Embryonic facial prominence (tissue), 1 donor: ENCODE data around the gene FAM76A.
"Not testable (repeated sequence)": the region's sequence is repeated elsewhere in the genome, so short reads cannot be mapped to it uniquely, and the experiment has no call there.

Experiments
- DNase-seq: peaks from one replicate; pipeline ENCODE4 v3.0.0-alpha.2; 2016; ENCODE audit errors: extremely low spot score

FAM76A gene

GRCh38 chr1:27724961-27725373, 794 bp upstream of the FAM76A start:
- DNase-seq = no peak

DNA sequence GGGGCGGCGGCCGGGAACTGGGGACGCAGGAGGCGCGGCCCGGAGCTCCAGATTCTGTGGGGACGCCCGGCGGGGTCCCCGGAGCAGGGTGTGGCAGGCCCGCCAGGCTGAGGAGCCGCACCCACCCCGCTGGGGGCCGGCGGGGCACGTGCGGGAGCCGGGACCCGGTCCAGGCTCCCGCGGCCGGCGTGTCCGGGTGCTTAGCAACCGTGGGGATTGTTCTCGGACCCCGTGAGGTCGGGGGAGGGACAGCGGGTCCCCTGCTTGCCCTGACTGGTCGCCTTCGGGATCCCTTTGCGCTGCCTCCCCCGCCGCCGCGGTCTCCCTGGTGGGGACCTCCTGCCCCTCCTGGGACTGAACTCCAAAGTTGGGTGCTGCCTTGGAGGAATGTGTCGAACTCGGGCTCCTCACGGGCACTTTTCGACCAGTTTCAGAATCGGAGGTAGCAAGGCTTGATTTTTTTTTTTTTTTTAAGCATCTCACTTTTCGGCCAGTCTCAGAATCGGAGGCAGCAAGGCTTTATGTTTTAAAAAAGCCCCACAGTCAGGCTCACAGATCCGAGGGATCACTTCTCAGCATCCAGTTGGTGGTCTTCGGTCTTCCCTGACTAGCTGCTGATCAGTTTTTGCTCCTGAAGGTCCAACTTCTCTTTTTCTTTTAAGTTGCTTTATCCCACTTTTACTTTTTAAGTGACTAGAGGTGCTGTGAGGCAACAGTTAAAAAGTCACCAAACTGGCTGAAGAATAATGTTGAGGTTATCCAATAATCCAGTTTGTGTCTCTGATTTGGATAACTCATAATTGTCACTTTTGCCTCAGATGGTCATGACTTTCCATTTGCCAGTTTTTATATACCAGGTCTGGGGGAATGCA, 648 bp downstream of the FAM76A start:
- no peak for DNase-seq

DNA sequence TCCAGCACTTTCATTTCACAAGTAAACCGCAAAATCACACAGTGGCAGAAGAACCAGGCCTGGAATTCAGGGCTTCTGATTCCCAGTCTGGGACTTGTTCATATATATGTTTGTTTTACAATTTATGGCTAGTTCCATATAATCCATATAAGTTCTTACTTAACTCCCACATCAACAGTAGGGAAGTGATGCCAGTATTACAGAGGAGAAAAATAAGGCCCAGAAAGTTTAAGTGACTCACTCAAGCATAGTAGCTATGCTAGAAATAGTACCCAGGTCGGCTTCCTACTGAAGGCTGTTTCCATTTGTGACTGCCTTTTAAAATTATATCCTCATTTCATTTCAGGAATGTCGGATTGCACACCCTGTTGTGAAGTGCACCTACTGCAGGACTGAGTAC, 1.4 kb downstream of the FAM76A start:
- DNase-seq = no peak

DNA sequence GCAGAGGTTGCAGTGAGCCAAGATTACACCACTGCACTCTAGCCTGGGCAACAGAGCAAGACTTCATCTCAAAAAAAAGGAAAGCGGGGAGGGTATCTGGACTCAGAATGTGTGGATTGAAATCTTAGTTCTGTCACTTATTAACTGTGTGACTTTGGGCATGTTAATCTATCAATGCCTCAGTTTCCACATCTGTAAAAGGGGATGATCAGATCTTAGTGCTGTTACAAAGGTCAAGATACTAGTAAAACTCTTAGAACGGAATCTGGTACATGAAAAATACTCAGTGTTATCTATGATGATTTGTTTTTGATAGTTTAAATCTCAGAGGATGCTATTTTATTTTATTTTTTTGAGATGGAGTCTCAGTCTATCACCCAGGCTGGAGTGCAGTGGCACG, 10.5 kb downstream of the FAM76A start:
- no peak for DNase-seq

DNA sequence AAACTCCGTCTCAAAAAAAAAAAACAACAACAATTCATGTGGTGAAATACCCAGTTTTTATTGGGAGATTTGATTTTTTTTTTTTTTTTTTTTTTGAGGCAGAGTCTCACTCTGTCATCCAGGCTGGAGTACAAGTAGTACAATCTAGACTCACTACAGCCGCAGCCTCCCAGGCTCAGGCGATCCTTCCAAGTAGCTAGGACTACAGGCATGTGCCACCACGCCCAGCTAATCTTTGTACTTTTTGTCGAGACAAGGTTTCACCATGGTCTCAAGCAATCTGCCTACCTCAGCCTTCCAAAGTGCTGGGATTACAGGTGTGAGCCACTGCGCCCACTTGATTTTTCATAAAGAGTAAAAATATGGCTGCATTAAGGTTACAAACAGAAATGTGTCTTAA, 15.4 kb downstream of the FAM76A start:
- no peak for DNase-seq

DNA sequence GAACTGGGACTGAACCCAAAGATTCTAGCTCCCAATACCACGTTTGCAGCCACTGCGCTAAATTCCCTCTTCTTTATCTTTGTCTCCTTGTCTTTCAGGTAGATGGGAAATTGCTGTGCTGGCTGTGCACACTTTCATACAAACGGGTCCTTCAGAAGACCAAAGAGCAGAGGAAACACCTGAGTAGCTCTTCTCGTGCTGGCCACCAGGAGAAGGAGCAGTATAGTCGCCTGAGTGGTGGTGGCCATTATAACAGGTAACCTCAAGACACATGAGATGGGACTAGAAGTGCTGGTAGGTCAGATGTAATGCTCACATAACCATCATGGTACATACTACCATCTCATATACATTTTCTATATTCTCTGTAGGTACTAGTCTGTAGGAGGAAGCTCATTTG, 18.8 kb downstream of the FAM76A start:
- DNase-seq = no peak

- DNase-seq = no peak
These were observed 19.7 kb downstream of the FAM76A start for GRCh38 chr1:27745466-27745865.

DNA sequence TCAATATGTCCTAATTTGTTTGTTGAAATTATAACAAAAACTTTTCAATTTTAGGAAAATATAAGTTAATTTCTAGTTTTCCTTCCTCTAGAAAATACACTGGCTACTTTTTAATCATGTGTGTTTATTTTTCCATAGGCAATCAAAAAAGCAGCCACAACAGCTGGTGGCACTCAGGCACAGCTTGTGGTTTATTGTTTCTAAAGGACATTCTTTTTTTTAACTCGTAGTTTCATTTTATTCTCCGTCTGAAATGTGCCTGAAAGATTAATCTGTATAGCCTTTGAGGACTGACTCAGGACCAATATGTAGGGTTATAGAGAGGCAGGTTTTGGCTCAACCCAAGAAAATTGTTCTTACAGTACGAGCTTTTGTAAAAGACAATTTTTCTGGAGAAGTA, 26.6 kb downstream of the FAM76A start:
- no peak for DNase-seq

DNA sequence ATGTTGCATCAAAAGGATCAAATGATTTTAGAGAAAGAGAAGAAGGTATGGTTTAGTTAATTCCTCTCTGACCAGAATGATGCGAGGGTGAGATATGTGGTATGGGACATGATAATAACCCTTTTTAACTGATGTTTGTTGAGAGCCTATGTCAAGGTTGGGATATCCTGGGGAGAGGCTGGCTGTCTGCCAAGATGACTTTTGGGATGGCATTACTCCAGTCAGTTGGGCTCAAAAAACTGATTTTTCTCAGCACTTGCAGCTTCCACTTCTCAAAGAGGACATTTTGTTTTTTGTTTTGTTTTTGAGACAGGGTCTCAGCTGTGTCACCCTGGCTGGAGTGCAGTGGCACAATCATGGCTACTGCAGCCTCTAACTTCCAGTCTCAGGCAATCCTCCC, 29.5 kb downstream of the FAM76A start:
- no peak for DNase-seq

DNA sequence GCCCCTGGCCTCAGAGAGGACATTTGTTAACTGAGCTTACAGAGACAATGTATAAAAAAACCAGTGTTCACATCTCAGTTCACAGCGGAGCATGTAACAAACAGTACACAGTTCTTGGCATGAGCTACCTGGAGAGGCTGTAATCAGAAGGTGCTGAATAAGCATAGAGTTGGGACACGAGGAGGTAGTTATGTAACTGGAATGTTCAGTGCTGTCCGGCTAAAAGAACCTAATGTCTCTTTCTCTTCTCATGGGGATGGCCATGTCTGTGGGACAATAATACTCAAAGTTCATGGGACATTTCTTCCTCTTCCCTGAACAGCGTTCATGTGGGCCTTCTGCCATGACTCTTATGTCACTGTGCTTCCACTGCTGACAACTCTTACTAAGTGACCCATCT, 30.1 kb downstream of the FAM76A start:
- no peak for DNase-seq

- no peak for DNase-seq
These were observed 33.5 kb downstream of the FAM76A start for GRCh38 chr1:27759236-27759635.

GRCh38 chr1:27760426-27760825, 34.7 kb downstream of the FAM76A start:
- no peak for DNase-seq

GRCh38 chr1:27762033-27762432, 36.3 kb downstream of the FAM76A start:
- DNase-seq = no peak

GRCh38 chr1:27763358-27763757, 37.6 kb downstream of the FAM76A start:
- DNase-seq = no peak

- no peak for DNase-seq
These were observed 44.6 kb downstream of the FAM76A start for GRCh38 chr1:27770293-27770830.

DNA sequence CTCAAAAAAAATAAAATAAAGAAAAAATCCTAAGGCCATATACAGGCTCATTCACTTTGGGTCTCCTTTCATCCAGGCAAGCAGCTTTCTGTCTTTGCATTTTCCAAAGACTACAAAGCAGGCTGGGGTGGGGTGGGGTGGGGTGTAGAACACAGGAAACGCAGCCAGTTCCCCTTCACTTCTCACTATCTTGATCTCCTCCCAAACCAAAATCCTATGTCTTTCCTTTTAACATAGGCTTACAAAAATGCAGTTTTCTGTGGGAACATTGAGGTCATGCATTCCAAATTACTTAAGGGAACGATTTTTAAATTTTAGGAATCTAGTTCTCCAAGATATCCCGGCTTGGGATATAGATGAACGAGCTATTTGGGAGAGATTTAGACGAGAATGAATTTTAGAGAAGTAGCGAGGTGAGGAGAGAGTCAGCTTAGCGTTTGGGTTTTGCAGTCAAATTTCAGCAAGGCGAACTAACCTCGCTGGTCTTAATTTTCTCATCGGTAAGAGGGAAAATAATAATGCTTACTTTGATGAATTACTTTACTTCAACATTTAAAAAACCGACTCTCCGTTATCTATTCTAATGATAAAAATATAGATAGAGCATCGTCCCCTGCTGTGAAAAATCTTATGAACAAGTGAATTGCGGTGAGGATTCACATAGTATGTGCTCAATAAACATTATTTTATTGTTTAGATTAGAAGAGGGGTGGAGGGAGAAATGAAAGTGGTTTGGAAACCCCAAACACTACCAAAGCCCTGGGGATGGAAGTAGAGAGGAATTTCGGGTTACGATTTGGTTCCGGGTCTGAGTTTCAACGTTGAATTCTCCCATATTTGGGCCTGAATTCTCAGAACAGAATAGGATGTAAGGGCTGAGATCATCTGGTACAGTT, 46.5 kb downstream of the FAM76A start:
- peak; percentile 53 for DNase-seq

DNA sequence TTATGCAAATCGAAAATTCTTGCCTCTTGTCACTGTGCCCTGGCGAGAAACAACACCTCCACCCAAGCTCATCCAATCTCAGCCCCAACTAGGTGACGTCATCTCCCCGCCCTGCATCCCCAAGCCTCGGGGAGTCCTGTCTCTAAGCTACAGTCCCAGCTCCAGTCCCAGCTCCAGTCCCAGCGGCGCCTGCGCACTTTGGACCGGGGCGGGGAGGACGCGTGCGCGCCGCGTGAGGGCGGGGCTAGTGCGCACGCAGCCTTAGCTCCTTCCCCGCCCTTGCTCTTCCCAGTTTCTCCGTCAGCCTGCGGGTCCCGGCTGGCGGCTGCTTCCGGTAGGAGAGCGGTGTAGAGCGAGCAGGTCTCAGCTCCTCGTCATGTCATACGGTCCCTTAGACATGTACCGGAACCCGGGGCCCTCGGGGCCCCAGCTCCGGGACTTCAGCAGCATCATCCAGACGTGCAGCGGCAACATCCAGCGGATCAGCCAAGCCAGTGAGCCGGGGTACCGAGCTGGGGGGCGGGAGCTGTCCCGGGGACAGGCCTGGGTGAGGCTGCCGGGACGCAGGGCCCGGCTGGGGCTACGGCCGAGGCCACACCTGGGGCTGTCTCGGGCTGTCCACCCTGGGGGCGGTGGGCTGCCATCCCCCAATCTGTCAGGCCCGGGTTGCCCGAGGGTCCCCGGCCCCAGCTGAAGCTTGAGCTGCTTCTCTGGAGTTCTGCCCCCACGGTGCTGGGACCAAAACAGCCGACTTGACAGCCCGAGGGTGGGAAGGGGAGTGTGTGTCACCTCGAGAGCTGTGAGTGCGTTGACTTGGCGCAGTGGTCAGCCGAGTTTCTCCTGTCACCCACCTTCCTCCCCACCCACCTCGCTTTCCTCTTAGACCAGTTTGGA, 47.4 kb downstream of the FAM76A start, which contains the start of gene STX12:
Gene STX12, plus strand, starts transcription at position 288 of the 894 bp plus-strand sequence. Its CDS starts 89 bp downstream, at position 377.
- DNase-seq = peak; percentile 99

DNA sequence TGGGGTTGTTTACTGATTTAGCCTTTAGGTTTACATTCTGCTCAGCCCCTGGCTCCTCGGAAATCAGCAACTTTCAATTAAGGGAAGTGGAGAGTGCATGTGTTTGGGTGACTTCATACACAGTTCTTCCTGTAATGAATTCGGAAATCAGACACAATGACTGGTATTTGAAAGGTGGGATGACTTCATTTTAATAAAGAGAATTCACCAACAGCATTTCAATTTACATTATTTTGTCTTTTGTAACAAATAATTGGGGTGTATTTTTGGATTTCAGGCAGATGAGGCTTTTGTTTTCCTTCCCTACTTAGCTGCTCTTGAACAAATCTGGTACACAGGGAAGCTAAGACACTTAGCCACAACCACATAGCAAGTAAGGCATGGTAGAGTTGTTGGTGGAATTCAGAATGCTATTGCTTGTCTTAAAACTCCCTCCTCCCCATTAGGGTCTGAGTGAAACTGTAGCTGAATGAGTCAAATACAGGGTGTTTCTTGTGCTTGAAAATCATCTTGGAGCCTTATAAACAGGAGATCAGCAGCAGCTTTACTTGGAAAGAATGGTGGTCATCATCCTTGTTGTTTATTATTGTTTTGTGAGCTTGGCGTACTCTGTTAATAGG, 48.2 kb downstream of the FAM76A start:
- DNase-seq = no peak

GRCh38 chr1:27774654-27775053, 48.9 kb downstream of the FAM76A start:
- DNase-seq = no peak

GRCh38 chr1:27775336-27775735, 49.6 kb downstream of the FAM76A start:
- DNase-seq = not testable (repeated sequence)

- DNase-seq = not testable (repeated sequence)
These were observed 50.5 kb downstream of the FAM76A start for GRCh38 chr1:27776276-27776675.
